ENCODE measurements around the gene ZNF830.

The ZNF830 gene

GRCh38 chr17:35010093-35010492 is 48.8 kb downstream of the ZNF830 start:
- TF ChIP-seq, protein P1, sequence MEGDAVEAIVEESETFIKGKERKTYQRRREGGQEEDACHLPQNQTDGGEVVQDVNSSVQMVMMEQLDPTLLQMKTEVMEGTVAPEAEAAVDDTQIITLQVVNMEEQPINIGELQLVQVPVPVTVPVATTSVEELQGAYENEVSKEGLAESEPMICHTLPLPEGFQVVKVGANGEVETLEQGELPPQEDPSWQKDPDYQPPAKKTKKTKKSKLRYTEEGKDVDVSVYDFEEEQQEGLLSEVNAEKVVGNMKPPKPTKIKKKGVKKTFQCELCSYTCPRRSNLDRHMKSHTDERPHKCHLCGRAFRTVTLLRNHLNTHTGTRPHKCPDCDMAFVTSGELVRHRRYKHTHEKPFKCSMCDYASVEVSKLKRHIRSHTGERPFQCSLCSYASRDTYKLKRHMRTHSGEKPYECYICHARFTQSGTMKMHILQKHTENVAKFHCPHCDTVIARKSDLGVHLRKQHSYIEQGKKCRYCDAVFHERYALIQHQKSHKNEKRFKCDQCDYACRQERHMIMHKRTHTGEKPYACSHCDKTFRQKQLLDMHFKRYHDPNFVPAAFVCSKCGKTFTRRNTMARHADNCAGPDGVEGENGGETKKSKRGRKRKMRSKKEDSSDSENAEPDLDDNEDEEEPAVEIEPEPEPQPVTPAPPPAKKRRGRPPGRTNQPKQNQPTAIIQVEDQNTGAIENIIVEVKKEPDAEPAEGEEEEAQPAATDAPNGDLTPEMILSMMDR (IDR thresholded peaks at IDR 0.05; ENCODE audit: low read depth, low read length, missing control alignments) = no peak
- H3K4me3 ChIP-seq (ENCODE audit: low read depth, low read length) = no peak overlapping the region
- no peak for DNase-seq (ENCODE audit: low read depth)

DNA sequence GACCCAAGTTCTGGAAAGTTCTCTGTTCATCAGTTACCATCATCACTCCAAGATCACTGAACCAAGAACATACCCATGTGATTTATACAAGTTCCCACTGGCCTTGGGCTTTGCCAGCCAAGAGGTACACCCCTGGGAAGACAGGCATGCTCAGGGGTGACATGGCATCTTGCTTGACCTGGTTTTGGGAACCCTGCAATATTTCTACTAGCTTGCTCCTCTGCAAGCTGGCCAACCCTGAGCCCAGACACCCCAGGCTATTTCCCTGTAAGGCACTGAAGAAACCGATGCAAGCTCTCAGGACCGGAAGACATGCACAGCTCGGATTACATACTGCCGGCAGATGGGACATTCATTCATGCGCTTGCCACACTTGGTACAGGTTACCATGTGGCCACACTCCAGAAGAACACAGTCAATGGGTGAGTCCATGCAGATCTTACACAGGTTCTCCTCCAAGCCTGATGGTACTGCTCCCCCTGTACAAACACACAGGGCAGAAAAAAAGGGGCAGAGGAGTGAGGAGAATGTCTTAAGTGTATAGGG is 50.4 kb downstream of the ZNF830 start:
- TF ChIP-seq, protein P1 (IDR thresholded peaks at IDR 0.05; ENCODE audit: low read depth, low read length, missing control alignments) = no peak
- no peak overlapping the region for H3K4me3 ChIP-seq (ENCODE audit: low read depth, low read length)
- no peak for DNase-seq (ENCODE audit: low read depth)
